HL-60/S4 (cell line): Measurements from ENCODE around the gene IL1R2.

Source experiments
- in situ Hi-C: fragments of 300-500 bp; cut with MboI; formaldehyde crosslinking; loops from 2 replicates; pipeline ENCODE4 v1.14.3; 2022; ENCODE audit warnings: low sequenced_read_pairs

IL1R2 gene

GRCh38 chr2:102013206-102014040 lies 21.7 kb downstream of the IL1R2 start:
- in situ Hi-C loops: loop anchor here (25.0 kb wide), 1 partner anchor 599 kb away; the partner anchor contains the start of gene SLC9A2

DNA sequence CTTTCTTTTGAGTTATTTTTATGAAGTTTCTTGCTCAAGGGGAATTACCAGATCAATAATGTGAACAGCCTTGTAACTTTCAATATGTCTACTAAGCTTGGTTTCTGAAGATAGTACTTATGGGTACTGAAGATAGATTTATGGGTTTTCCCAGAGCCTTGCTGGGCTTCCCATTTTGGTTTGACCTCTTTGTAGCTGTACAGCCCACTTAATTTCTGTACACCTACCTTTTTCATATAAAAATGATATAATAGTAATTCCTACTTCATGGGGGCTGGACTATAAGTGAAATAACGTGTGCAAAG lies 22.2 kb downstream of the IL1R2 start:
- in situ Hi-C loops: loop anchor here (25.0 kb wide), 1 partner anchor 598 kb away; the partner anchor contains the start of gene SLC9A2

GRCh38 chr2:102015399-102015798 lies 23.6 kb downstream of the IL1R2 start:
- in situ Hi-C loops: loop anchor here (25.0 kb wide), 1 partner anchor 597 kb away; the partner anchor contains the start of gene SLC9A2

DNA sequence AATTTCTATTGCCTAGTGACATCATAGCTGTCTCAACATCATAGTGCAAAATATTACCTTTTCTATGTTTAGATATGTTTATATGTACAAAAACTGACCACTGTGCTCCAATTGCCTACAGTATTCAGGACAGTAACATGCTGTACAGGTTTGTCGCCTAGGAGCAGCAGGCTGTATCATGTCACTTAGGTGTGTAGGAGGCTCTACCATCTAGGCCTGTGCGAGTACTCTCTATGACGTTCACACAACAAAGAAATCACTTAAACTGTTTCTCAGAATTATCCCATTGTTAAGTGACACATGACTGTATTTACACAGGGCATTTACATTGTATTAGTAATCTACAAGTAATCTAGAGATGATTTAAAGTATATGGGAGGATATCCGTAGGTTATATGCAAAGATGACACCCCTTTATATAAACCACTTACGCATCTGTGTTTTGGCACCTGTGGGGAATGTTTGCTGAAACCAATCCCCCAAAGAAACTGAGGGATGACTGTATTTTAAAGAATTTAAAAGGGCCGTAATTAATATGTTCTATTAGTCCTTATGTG lies 24.7 kb downstream of the IL1R2 start:
- in situ Hi-C loops: loop anchor here (25.0 kb wide), 1 partner anchor 596 kb away; the partner anchor contains the start of gene SLC9A2

DNA sequence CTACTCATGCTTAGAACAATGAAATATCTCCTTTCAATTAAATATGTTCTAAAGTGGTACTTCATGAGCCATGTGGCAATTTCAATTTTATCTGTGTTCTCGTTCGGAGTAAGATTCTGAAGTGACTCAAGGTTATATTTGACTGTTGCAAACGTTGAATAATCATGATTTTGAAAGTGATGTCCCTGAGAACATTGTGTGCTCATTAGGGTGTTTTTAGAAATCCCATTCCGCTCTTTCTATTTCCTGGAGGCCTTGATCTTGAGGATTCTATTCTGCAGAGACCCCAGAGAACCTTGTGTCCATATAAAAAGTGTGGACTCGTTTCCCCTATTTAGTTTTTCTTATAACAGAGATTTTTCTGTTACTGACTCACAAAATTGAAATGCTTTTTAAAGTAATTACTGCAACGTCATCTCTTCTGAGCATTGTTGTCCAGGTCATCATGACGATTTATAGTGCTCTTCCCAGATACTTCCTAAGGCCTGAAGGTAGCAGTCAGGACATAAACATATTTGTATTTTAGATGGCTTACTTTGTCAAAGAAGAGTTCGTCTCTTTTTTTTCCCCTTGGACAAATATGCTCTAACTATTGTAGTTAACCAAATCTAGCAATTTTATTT lies 27.2 kb downstream of the IL1R2 start:
- in situ Hi-C loops: loop anchor here (25.0 kb wide), 1 partner anchor 593 kb away; the partner anchor contains the start of gene SLC9A2

- in situ Hi-C loops: loop anchor here (5.0 to 25.0 kb wide), 3 partner anchors 217 to 592 kb away; partner anchors contain the start of gene SLC9A2
Observed at GRCh38 chr2:102020596-102021170, 28.9 kb downstream of the IL1R2 start.

- in situ Hi-C loops: loop anchor here (5.0 to 25.0 kb wide), 3 partner anchors 216 to 591 kb away; partner anchors contain the start of gene SLC9A2
Observed at GRCh38 chr2:102021779-102022178, 30.0 kb downstream of the IL1R2 start.

DNA sequence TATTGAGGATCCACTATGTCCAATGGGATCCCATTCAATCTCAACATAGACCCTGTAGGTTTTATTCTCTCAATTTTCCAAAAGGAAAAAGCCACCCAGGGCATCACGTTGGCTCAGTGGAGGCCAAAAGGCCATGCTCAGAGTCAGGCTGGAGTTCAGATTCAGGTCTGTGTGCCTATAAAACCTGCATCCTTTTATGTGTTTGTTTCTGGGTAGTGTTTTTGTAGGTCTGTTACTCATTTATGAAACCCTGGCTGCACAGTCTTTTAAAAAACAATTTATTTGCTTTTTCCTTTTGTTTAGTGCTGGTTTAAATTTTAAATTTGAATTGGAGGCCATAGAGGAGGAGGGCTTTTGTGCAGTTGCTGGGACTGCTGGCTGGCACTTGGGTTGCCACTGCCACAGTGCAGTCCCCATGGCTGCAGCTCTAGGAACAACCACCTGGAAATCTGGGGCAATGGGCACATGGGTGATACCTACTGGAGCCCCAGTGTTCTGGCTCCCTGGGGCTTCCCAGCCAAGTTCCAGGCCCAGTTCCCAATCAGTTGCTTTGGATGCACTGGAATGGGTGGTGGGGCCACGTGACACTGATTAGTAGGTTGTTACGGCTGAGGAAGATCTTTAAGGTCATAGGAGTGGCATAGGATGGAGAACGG lies 31.3 kb downstream of the IL1R2 start:
- in situ Hi-C loops: loop anchor here (5.0 to 25.0 kb wide), 3 partner anchors 214 to 589 kb away; partner anchors contain the start of gene SLC9A2

- in situ Hi-C loops: loop anchor here (5.0 to 25.0 kb wide), 3 partner anchors 213 to 588 kb away; partner anchors contain the start of gene SLC9A2
Observed at GRCh38 chr2:102024410-102024809, 32.6 kb downstream of the IL1R2 start.

GRCh38 chr2:102025016-102025501 lies 33.3 kb downstream of the IL1R2 start:
- in situ Hi-C loops: loop anchor here (10.0 kb wide), 1 partner anchor 420 kb away; no protein-coding TSS in a partner anchor

DNA sequence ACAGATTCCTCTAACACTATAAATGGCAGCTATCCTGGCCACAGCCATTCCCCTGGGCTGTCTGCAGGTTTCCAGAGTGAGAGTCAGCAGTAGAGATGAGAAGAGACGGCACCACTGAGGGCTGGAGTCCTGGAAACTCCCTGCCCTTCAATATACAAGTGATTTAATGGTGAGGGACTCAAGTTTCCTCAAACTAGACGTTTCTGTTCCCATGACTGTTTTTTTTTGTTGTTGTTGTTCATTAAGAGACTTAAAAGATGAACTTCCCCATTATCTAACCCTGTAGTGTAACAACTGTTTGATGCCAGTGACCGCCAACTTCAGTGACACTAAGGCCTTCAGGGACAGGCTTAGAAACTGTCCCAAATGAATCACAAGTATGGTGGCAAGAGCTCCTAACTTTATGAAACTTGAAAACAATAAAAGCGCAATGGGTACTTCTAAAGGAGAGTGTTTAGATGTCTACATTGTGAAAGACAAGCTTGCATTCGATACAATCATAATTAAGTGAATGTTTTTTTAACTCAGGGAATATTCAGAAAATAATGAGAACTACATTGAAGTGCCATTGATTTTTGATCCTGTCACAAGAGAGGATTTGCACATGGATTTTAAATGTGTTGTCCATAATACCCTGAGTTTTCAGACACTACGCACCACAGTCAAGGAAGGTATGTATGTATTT lies 34.0 kb downstream of the IL1R2 start:
- in situ Hi-C loops: loop anchor here (10.0 kb wide), 1 partner anchor 419 kb away; no protein-coding TSS in a partner anchor

DNA sequence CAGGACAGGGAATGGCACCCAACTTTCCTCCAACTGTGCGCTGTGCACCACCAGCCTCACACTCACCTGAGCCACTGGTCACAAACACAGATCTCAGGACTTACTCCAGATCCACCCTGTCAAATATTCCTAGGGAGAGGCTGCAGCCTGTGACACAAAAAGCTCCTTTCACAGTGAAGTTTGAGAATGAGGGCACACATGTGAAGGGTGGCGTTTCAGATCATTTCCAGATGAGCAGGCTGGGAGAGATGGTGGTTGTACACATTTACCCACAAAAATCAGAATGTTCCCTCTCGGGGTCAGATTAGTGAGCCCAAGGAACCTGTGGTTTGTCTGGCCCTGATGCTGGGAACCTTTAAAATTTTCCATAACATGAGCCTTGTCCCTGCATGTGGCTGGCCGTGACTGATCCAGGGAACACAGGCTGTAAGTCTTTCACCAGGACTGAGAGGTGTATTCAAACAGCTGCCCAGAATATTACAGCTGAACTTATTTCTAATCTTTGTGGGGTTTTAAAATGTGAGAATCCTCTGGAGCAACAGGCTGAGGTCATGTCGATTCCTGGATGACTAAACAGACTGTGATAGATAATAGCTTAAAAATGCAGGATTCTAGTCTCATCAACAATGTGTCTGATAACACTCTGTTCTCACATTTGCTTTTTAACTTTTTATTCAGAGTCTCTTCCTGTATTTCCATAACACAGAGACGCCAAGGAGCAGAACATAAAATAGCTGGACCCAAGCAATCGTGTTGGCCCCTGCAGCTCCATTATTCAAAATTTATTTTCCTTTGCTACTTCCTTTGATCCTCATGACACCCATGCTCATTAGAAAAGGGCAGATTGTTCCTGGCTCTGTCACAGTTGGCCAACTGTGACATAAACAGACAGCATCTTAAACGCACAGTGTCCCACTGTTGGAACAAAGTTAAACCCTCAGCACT lies 35.5 kb downstream of the IL1R2 start:
- in situ Hi-C loops: loop anchor here (10.0 kb wide), 1 partner anchor 417 kb away; no protein-coding TSS in a partner anchor

DNA sequence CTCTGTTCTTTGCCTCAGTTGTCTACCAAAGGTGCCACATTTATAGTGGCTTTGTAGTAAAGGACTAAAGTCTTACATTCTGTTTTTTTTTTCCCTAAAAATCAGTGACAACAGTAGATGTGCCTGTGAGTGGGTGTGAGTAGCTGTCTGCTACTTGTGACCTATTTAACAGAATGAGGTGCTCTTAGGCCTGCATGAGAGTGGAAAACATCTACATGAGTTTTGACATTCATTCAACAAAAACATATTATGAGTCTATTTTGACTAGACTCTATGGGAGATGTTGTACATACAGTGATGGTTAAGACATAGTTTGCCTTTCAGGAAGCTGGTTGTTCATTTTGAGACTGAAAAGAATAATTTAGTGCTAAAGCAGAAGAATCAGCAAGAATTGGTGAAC lies 36.7 kb downstream of the IL1R2 start:
- in situ Hi-C loops: loop anchor here (10.0 kb wide), 1 partner anchor 416 kb away; no protein-coding TSS in a partner anchor

DNA sequence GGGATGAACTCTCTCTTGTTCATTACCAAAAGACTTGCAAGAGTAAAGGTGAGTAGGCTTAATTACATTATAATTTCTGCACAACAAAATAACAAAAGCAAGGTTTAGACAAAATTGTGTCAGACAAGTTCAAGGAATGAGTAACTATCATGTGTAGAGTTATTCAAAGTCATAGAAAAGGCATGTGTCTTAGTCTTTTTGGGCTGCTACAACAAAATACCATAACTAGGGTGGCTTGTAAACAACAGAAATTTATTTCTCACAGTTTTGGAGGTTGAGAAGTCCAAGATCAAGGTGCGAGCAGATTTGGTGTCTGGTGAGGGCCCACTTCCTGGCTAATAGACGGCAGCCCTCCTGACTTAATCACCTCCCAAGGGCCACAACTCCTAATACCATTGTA lies 37.6 kb downstream of the IL1R2 start:
- in situ Hi-C loops: loop anchor here (10.0 kb wide), 1 partner anchor 415 kb away; no protein-coding TSS in a partner anchor

DNA sequence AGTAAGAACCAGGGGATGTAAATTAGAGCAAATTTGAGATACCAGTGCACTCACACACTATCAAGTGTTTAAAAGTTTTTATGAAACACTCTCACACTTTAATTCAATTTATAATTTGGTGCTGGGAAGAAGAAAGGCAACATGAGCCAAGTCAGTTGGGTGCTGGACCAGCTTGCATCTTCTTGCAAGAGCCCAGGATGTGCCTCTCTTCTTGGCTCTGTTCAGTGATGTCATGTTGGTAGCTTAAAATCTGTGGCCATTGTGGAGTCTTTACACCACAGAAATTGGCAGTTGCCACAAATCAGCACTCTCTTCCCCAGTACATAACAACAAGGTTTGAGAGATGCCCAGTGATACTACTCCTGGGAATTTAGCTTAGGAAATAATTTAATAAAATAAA lies 38.2 kb downstream of the IL1R2 start:
- in situ Hi-C loops: loop anchor here (10.0 kb wide), 1 partner anchor 415 kb away; no protein-coding TSS in a partner anchor

DNA sequence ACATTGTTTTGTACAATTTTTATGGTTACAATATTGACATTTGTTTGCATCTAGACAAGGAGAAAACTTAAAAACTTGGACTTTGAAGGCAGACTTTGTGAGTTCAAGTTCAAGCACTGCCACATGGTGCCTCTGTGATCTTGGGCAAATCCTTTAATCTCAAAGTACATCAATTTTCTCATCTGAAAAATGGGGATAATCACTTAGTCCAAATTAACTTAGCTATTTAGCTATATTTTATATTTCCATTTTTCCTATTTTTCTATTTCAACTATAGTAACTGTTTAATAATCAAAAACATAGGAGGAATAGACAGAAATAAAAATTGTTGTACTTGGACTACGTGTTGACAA lies 38.7 kb downstream of the IL1R2 start:
- in situ Hi-C loops: no loop called here

GRCh38 chr2:102030855-102031527 lies 39.2 kb downstream of the IL1R2 start:
- in situ Hi-C loops: no loop called here
